Nucleus accumbens (tissue), 56 donors: Measurements from ENCODE around the gene PPFIA1.

Source experiments
- DNase-seq, 56 donors: peaks; one replicate each; lab custom pipeline; 2025; lab: John Stamatoyannopoulos, UW

Gene PPFIA1

GRCh38 chr11:70270104-70270876 lies at the start of gene PPFIA1:
TSS of gene PPFIA1 (plus strand) at chr11:70270690. CDS start at chr11:70272173, 1,483 bp downstream.
- peak; percentile 43 to 96 (median 90) for DNase-seq

GRCh38 chr11:70220920-70221319 lies 49.6 kb upstream of the PPFIA1 start:
- no peak for DNase-seq

GRCh38 chr11:70225681-70226177 lies 44.8 kb upstream of the PPFIA1 start:
- DNase-seq = peak in 3 of 56 donors; percentile 12 to 14 (median 12)

GRCh38 chr11:70226183-70226582 lies 44.3 kb upstream of the PPFIA1 start:
- DNase-seq = no peak

- no peak for DNase-seq
Observed at GRCh38 chr11:70226967-70227366, 43.5 kb upstream of the PPFIA1 start.

- DNase-seq = no peak
Observed at GRCh38 chr11:70229737-70230136, 40.8 kb upstream of the PPFIA1 start.

- no peak for DNase-seq
Observed at GRCh38 chr11:70230151-70230839, 40.2 kb upstream of the PPFIA1 start.

- no peak for DNase-seq
Observed at GRCh38 chr11:70230840-70231710, 39.4 kb upstream of the PPFIA1 start.

- DNase-seq = no peak
Observed at GRCh38 chr11:70233034-70233433, 37.5 kb upstream of the PPFIA1 start.

- no peak for DNase-seq
Observed at GRCh38 chr11:70233511-70233934, 37.0 kb upstream of the PPFIA1 start.

- no peak for DNase-seq
Observed at GRCh38 chr11:70233962-70234361, 36.5 kb upstream of the PPFIA1 start.

GRCh38 chr11:70240337-70240736 lies 30.2 kb upstream of the PPFIA1 start:
- DNase-seq = no peak

- DNase-seq = no peak
Observed at GRCh38 chr11:70241709-70242108, 28.8 kb upstream of the PPFIA1 start.

- no peak for DNase-seq
Observed at GRCh38 chr11:70242885-70243284, 27.6 kb upstream of the PPFIA1 start.

- DNase-seq = no peak
Observed at GRCh38 chr11:70243912-70244652, 26.4 kb upstream of the PPFIA1 start.

GRCh38 chr11:70244698-70245097 lies 25.8 kb upstream of the PPFIA1 start:
- no peak for DNase-seq

GRCh38 chr11:70246196-70246595 lies 24.3 kb upstream of the PPFIA1 start:
- DNase-seq = no peak

GRCh38 chr11:70247042-70247709 lies 23.3 kb upstream of the PPFIA1 start:
- DNase-seq = no peak

GRCh38 chr11:70247710-70248072 lies 22.8 kb upstream of the PPFIA1 start:
- peak in 3 of 56 donors; percentile 2 to 15 (median 6) for DNase-seq
